H1 (cell line): ENCODE measurements around the gene CMSS1. TPM values are rescaled to one million over a fixed set of nuclear protein-coding genes. Genes with fewer than 3 reads are reported as not detected.

ENCODE experiments used
- NANOG ChIP-seq: IDR thresholded peaks from 2 replicates; pipeline ENCODE4 v1.6.1; 2011; ENCODE audit warnings: low read length, low read depth, mild to moderate bottlenecking, inconsistent platforms; ENCODE audit not compliant: insufficient read depth, poor library complexity, severe bottlenecking
- NRF1 ChIP-seq: IDR thresholded peaks from 2 replicates; pipeline ENCODE4 v1.6.1; 2011; ENCODE audit warnings: mild to moderate bottlenecking, low read depth, low read length, improper control_type of control experiment
- polyA plus RNA-seq, 7 experiments: library from polyadenylated mRNA; depleted of rRNA in 3 of 7; stranded (reverse) in 5 of 7; unstranded in 2 of 7; fragments of >200 nt in 5 of 7; fragments of 200-250 nt in 2 of 7; gene quantifications; 1 replicate in 5 of 7; 2 replicates in 1 of 7; 4 replicates in 1 of 7; pipeline versions ENCODE4 v1.2.1 to v1.2.3, GENCODE V29; 2011 to 2013; ENCODE audit warnings: missing spikeins in 2 of 7, mixed read lengths in 2 of 7
- total RNA-seq: library from RNA; stranded (reverse); fragmentation: NEBNext Ultra II Directional; extraction: Animal tissue kit (Norgen Biotek cat#: 25700); gene quantifications from 2 replicates; pipeline ENCODE4 v1.2.1, GENCODE V29; 2021
- TF ChIP-seq, protein P1 (sequence below): fragments of 300-600 bp; sonication (generic); IDR thresholded peaks from 2 replicates; pipeline ENCODE4 v1.7.1; 2012; ENCODE audit warnings: low read length, moderate library complexity, mild to moderate bottlenecking, inconsistent platforms; ENCODE audit not compliant: insufficient replicate concordance

The CMSS1 gene
- total and polyA plus RNA-seq, 2 of the 8 experiments (the other 6 are each of a cell fraction or from before 2014, with no cell fraction given): 15.2 to 75.1 TPM

DNA sequence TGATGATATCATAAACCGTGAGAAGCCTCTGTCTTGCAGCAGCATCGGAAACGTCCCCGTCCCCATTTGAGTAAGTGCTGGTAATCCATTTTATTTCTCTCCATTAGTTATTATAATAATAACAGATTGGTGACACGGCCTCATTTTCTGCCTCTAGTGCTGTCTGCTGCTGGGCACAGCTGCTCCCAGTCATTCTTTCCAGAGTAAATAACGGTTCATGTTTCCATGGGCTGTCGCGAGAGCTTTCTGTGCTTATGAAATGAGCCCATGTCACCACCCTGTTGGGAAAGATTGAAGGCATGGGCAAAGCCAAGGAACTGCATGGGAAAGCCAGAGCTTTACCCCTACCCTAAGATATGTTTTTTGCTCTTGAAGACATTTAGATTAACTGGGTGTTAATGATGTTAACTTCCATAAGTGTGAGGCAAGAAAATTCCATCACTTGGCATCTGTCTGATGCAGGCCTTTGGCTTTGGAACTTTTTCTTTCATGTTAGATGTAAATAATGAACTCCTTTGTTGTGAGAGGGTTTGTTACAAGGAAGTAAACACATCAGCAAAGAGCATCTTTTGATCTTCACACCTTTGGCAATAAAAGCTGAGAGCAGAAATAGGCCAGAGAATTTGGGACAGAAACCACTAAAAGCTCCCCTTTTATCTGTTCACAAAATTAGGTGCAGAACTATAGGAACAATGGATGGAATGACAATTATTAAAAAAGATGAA, 154.9 kb downstream of the CMSS1 start (continued):
- TF ChIP-seq NANOG: no peak
- no peak for TF ChIP-seq NRF1
- TF ChIP-seq, protein P1, sequence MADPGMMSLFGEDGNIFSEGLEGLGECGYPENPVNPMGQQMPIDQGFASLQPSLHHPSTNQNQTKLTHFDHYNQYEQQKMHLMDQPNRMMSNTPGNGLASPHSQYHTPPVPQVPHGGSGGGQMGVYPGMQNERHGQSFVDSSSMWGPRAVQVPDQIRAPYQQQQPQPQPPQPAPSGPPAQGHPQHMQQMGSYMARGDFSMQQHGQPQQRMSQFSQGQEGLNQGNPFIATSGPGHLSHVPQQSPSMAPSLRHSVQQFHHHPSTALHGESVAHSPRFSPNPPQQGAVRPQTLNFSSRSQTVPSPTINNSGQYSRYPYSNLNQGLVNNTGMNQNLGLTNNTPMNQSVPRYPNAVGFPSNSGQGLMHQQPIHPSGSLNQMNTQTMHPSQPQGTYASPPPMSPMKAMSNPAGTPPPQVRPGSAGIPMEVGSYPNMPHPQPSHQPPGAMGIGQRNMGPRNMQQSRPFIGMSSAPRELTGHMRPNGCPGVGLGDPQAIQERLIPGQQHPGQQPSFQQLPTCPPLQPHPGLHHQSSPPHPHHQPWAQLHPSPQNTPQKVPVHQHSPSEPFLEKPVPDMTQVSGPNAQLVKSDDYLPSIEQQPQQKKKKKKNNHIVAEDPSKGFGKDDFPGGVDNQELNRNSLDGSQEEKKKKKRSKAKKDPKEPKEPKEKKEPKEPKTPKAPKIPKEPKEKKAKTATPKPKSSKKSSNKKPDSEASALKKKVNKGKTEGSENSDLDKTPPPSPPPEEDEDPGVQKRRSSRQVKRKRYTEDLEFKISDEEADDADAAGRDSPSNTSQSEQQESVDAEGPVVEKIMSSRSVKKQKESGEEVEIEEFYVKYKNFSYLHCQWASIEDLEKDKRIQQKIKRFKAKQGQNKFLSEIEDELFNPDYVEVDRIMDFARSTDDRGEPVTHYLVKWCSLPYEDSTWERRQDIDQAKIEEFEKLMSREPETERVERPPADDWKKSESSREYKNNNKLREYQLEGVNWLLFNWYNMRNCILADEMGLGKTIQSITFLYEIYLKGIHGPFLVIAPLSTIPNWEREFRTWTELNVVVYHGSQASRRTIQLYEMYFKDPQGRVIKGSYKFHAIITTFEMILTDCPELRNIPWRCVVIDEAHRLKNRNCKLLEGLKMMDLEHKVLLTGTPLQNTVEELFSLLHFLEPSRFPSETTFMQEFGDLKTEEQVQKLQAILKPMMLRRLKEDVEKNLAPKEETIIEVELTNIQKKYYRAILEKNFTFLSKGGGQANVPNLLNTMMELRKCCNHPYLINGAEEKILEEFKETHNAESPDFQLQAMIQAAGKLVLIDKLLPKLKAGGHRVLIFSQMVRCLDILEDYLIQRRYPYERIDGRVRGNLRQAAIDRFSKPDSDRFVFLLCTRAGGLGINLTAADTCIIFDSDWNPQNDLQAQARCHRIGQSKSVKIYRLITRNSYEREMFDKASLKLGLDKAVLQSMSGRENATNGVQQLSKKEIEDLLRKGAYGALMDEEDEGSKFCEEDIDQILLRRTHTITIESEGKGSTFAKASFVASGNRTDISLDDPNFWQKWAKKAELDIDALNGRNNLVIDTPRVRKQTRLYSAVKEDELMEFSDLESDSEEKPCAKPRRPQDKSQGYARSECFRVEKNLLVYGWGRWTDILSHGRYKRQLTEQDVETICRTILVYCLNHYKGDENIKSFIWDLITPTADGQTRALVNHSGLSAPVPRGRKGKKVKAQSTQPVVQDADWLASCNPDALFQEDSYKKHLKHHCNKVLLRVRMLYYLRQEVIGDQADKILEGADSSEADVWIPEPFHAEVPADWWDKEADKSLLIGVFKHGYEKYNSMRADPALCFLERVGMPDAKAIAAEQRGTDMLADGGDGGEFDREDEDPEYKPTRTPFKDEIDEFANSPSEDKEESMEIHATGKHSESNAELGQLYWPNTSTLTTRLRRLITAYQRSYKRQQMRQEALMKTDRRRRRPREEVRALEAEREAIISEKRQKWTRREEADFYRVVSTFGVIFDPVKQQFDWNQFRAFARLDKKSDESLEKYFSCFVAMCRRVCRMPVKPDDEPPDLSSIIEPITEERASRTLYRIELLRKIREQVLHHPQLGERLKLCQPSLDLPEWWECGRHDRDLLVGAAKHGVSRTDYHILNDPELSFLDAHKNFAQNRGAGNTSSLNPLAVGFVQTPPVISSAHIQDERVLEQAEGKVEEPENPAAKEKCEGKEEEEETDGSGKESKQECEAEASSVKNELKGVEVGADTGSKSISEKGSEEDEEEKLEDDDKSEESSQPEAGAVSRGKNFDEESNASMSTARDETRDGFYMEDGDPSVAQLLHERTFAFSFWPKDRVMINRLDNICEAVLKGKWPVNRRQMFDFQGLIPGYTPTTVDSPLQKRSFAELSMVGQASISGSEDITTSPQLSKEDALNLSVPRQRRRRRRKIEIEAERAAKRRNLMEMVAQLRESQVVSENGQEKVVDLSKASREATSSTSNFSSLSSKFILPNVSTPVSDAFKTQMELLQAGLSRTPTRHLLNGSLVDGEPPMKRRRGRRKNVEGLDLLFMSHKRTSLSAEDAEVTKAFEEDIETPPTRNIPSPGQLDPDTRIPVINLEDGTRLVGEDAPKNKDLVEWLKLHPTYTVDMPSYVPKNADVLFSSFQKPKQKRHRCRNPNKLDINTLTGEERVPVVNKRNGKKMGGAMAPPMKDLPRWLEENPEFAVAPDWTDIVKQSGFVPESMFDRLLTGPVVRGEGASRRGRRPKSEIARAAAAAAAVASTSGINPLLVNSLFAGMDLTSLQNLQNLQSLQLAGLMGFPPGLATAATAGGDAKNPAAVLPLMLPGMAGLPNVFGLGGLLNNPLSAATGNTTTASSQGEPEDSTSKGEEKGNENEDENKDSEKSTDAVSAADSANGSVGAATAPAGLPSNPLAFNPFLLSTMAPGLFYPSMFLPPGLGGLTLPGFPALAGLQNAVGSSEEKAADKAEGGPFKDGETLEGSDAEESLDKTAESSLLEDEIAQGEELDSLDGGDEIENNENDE: no peak
